Measurements from ENCODE around the gene NKTR. TPM values are rescaled to one million over a fixed set of nuclear protein-coding genes. Genes with fewer than 3 reads are reported as not detected.

The NKTR gene
- total and polyA plus RNA-seq, 2 of the 13 experiments (the other 11 are each of a cell fraction or from before 2014, with no cell fraction given): 41.3 to 59.6 TPM

DNA sequence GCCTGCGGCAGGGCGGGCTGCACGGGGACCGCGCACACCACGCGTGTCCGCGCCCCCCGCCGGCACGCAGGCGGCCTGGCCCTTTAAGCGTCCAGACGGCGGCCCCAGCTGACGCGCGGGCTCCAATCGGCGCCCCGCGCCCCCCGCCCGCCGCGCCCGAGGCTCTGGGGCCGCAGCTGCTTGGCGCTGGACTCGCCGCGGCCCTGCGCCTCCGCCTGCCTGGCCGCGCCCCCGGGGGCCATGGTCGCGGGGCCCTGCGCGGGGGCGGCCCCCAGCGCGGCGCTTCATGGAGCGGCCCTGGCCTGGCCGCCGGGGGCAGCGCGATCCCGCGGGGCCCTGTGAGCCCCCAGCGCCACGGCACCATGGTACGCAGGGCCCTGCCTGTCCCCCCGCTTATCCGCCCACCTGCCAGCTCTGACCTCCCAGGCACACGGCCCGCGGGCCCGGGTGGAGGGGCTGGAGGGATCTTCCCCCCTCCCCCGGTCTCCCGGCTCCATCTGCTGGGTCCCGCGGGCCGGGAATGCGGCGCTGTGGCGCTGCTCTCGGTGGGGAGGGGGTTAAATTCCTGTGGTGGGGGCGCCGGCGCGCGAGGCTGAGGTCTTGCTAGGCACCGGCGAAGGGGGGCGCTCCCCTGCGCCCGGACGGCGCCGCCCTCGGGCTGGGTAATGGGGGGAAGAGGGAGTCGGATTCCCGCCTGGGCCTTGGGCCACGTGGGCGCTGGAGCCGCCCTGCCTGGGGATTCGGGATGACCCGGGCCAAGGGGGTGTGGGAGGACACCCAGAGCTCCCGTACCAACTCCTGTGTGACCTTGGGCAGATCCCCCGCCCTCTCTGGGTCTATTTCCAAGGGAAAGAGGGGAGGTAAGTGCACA lies 54.1 kb downstream of the NKTR start (continued):
- no peak for TF ChIP-seq ZNF512B (CRISPR knock-in tag; IDR thresholded peaks at IDR 0.05; ENCODE audit: borderline replicate concordance)
- TF ChIP-seq ZNF644 (CRISPR knock-in tag; IDR thresholded peaks at IDR 0.05; ENCODE audit: low read depth): 0 out of 2 replicates have a peak, but pooled peaks have one; percentile 9
- TF ChIP-seq KLF15 (CRISPR knock-in tag; IDR thresholded peaks at IDR 0.05; ENCODE audit: borderline replicate concordance): no peak
- no peak for TF ChIP-seq MBNL3 (CRISPR knock-in tag; conservative IDR thresholded peaks at IDR 0.05)
- TF ChIP-seq ZNF777 (CRISPR knock-in tag; IDR thresholded peaks at IDR 0.05): no peak
- TF ChIP-seq PRPF4 (IDR thresholded peaks at IDR 0.05; ENCODE audit: low read depth, low read length, poor library complexity, severe bottlenecking): no peak
- no peak for TF ChIP-seq PITX1 (CRISPR knock-in tag; IDR thresholded peaks at IDR 0.05)
- no peak for TF ChIP-seq RXRB (CRISPR knock-in tag; IDR thresholded peaks at IDR 0.05; ENCODE audit: borderline replicate concordance)
- TF ChIP-seq ZNF333 (CRISPR knock-in tag; IDR thresholded peaks at IDR 0.05; ENCODE audit: borderline replicate concordance): no peak
- no peak for TF ChIP-seq ZNF678 (CRISPR knock-in tag; IDR thresholded peaks at IDR 0.05)
- no peak for TF ChIP-seq CAMTA2 (CRISPR knock-in tag; IDR thresholded peaks at IDR 0.05; ENCODE audit: borderline replicate concordance)
- TF ChIP-seq CEBPB (IDR thresholded peaks at IDR 0.05; ENCODE audit: borderline replicate concordance, low read depth, low read length): no peak
- no peak for TF ChIP-seq ZNF780A (CRISPR knock-in tag; IDR thresholded peaks at IDR 0.05)
- 0 out of 2 replicates have a peak, but pooled peaks have one; percentile 5 for TF ChIP-seq NR2F6 (IDR thresholded peaks at IDR 0.05)
- TF ChIP-seq NR2F6 (CRISPR knock-in tag; IDR thresholded peaks at IDR 0.05): no peak
- TF ChIP-seq ZNF83 (CRISPR knock-in tag; IDR thresholded peaks at IDR 0.05; ENCODE audit: borderline replicate concordance): no peak
- TF ChIP-seq, protein P1, sequence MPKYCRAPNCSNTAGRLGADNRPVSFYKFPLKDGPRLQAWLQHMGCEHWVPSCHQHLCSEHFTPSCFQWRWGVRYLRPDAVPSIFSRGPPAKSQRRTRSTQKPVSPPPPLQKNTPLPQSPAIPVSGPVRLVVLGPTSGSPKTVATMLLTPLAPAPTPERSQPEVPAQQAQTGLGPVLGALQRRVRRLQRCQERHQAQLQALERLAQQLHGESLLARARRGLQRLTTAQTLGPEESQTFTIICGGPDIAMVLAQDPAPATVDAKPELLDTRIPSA (CRISPR knock-in tag; IDR thresholded peaks at IDR 0.05; ENCODE audit: borderline replicate concordance): no peak
- no peak for TF ChIP-seq SP5 (CRISPR knock-in tag; IDR thresholded peaks at IDR 0.05; ENCODE audit: borderline replicate concordance, low read depth)
- TF ChIP-seq GZF1 (CRISPR knock-in tag; IDR thresholded peaks at IDR 0.05): no peak
- TF ChIP-seq SIX1 (CRISPR knock-in tag; IDR thresholded peaks at IDR 0.05; ENCODE audit: borderline replicate concordance): no peak
- no peak for TF ChIP-seq CENPT (CRISPR knock-in tag; IDR thresholded peaks at IDR 0.05; ENCODE audit: low read depth)
- TF ChIP-seq YY1 (IDR thresholded peaks at IDR 0.05; ENCODE audit: insufficient read depth, insufficient replicate concordance, low read depth, low read length): peak; percentile 1
